ENCODE data around the gene KIAA0930. TPM values are rescaled to one million over a fixed set of nuclear protein-coding genes. Genes with fewer than 3 reads are reported as not detected.

KIAA0930 gene
- total RNA-seq, 2 donors from 2014 or later: 29.1 to 55.1 TPM

GRCh38 chr22:45197606-45198462 is 42.9 kb downstream of the KIAA0930 start:
- no peak for DNase-seq (ENCODE audit: low spot score)

GRCh38 chr22:45196926-45197605 is 43.6 kb downstream of the KIAA0930 start:
- intact Hi-C loops (cut with DNase I): no loop called here
- 85% methylated on average over 33 of the region's 34 CpGs for WGBS
- Histone ChIP-seq H3K9me3 (no peaks in the 10 kb centered on the region), H3K27ac (no peak overlapping the region), H3K27me3 (replicated peaks; ENCODE audit: insufficient read depth) (no peaks in the 10 kb centered on the region), H3K4me1 (replicated peaks) (no peaks in the 10 kb centered on the region), H3K36me3 (peaks cover 0 to 7% of the 10 kb centered on the region in 2 donors), H3K4me3 (no peak overlapping the region)
- no peak for DNase-seq (ENCODE audit: low spot score)
- TF ChIP-seq POLR2AphosphoS5 (IDR thresholded peaks at IDR 0.05): no peak
- TF ChIP-seq POLR2A (IDR thresholded peaks at IDR 0.05): no peak
- no peak for TF ChIP-seq CTCF (IDR thresholded peaks at IDR 0.05)

More at GRCh38 chr22:45197606-45198462, 42.9 kb downstream of the KIAA0930 start:
- Histone ChIP-seq H3K4me3 (no peak overlapping the region), H3K27me3 (replicated peaks; ENCODE audit: insufficient read depth) (no peaks in the 10 kb centered on the region), H3K27ac (peak overlapping the region in 1 of 2 donors; percentile 38), H3K4me1 (replicated peaks) (no peaks in the 10 kb centered on the region), H3K36me3 (peaks cover 0 to 12% of the 10 kb centered on the region in 2 donors), H3K9me3 (no peaks in the 10 kb centered on the region)
- intact Hi-C loops (cut with DNase I): no loop called here
- no peak for TF ChIP-seq CTCF (IDR thresholded peaks at IDR 0.05)
- TF ChIP-seq POLR2AphosphoS5 (IDR thresholded peaks at IDR 0.05): peak; percentile 5
- TF ChIP-seq POLR2A (IDR thresholded peaks at IDR 0.05): no peak
- WGBS: 55% methylated on average over 28 of the region's 28 CpGs

GRCh38 chr22:45196308-45196707 is 44.4 kb downstream of the KIAA0930 start:
- DNase-seq (ENCODE audit: low spot score): no peak
- no peak overlapping the region for H3K4me3 ChIP-seq
- H3K36me3 ChIP-seq: peaks cover 0 to 7% of the 10 kb centered on the region in 2 donors
- TF ChIP-seq POLR2A (IDR thresholded peaks at IDR 0.05): no peak
- H3K27me3 ChIP-seq (replicated peaks; ENCODE audit: insufficient read depth): no peaks in the 10 kb centered on the region
- intact Hi-C loops (cut with DNase I): no loop called here
- 89% methylated on average over 13 of the region's 16 CpGs for WGBS
- H3K9me3 ChIP-seq: no peaks in the 10 kb centered on the region
- no peaks in the 10 kb centered on the region for H3K4me1 ChIP-seq (replicated peaks)
- no peak overlapping the region for H3K27ac ChIP-seq

- no peak for DNase-seq (ENCODE audit: low spot score)
- Histone ChIP-seq H3K27me3 (replicated peaks; ENCODE audit: insufficient read depth) (no peaks in the 10 kb centered on the region), H3K36me3 (peaks cover 0 to 7% of the 10 kb centered on the region in 2 donors), H3K4me1 (replicated peaks) (no peaks in the 10 kb centered on the region), H3K27ac (no peak overlapping the region), H3K4me3 (no peak overlapping the region), H3K9me3 (no peaks in the 10 kb centered on the region)
- WGBS: 93% methylated on average over 7 of the region's 7 CpGs
- TF ChIP-seq CTCF (IDR thresholded peaks at IDR 0.05) (no peak), POLR2A (IDR thresholded peaks at IDR 0.05) (no peak), POLR2AphosphoS5 (IDR thresholded peaks at IDR 0.05) (no peak)
- intact Hi-C loops (cut with DNase I): no loop called here
Measured at GRCh38 chr22:45195616-45196015, 45.1 kb downstream of the KIAA0930 start.

GRCh38 chr22:45194686-45195085 is 46.0 kb downstream of the KIAA0930 start:
- intact Hi-C loops (cut with DNase I): no loop called here
- WGBS: 93% methylated on average over 17 of the region's 17 CpGs
- Histone ChIP-seq H3K27me3 (replicated peaks; ENCODE audit: insufficient read depth) (no peaks in the 10 kb centered on the region), H3K4me3 (no peak overlapping the region), H3K9me3 (no peaks in the 10 kb centered on the region), H3K4me1 (replicated peaks) (peaks cover 6% of the 10 kb centered on the region), H3K36me3 (peaks cover 0 to 7% of the 10 kb centered on the region in 2 donors), H3K27ac (no peak overlapping the region)
- no peak for TF ChIP-seq POLR2AphosphoS5 (IDR thresholded peaks at IDR 0.05)
- no peak for TF ChIP-seq POLR2A (IDR thresholded peaks at IDR 0.05)
- TF ChIP-seq CTCF (IDR thresholded peaks at IDR 0.05): no peak
- no peak for DNase-seq (ENCODE audit: low spot score)
